IMR-90 (cell line): ENCODE data around the gene PEX14. TPM values are rescaled to one million over a fixed set of nuclear protein-coding genes. Genes with fewer than 3 reads are reported as not detected.

Experiments used
- ATAC-seq: fragments of 200-7000 bp; cut with Tn5 transposase; 2 replicates; pipeline ENCODE4 v1.9.1; 2020; ENCODE audit warnings: low read depth, mild to moderate bottlenecking, moderate library complexity
- BruUV-seq: library from RNA; stranded (reverse); fragments of 400-500 nt; replicated peaks from 2 replicates; lab custom pipeline; 2021; lab: Mats Ljungman, UMichigan
- CTCF ChIA-PET: fragments of 300-600 bp; formaldehyde crosslinking; extraction: SDS; loops from one replicate; lab custom pipeline; 2021; ENCODE audit warnings: antibody characterized with exemption; lab: Yijun Ruan, JAX
- POLR2A ChIA-PET: fragments of 300-600 bp; sonication (Branson Sonifier 250); formaldehyde crosslinking; loops from one replicate; lab custom pipeline; 2022; ENCODE audit warnings: antibody characterized with exemption; ENCODE audit not compliant: unreplicated experiment; lab: Charles Lee
- DNase-seq: peaks from one replicate; pipeline ENCODE4 v3.0.0; 2013
- H2AFZ ChIP-seq: replicated peaks from 2 replicates; pipeline ENCODE3; 2013; ENCODE audit warnings: low read length, mild to moderate bottlenecking; ENCODE audit not compliant: poor library complexity
- H2AK5ac ChIP-seq: 2 replicates; pipeline ENCODE4 v1.6.1; 2013; ENCODE audit warnings: low read depth, low read length, inconsistent platforms
- H2AK9ac ChIP-seq: replicated peaks from 2 replicates; pipeline ENCODE3; 2013; ENCODE audit warnings: mild to moderate bottlenecking, low read depth, low read length, moderate library complexity; ENCODE audit not compliant: poor library complexity
- H2BK120ac ChIP-seq: 2 replicates; pipeline ENCODE4 v1.6.1; 2013; ENCODE audit warnings: low read depth, low read length, inconsistent platforms
- H2BK15ac ChIP-seq: 3 replicates; pipeline ENCODE4 v1.6.1; 2013; ENCODE audit warnings: low read depth, low read length, inconsistent platforms
- H2BK20ac ChIP-seq: 2 replicates; pipeline ENCODE4 v1.6.1; 2013; ENCODE audit warnings: low read depth, mild to moderate bottlenecking, inconsistent platforms, low read length, moderate library complexity
- H2BK5ac ChIP-seq: 2 replicates; pipeline ENCODE4 v1.6.1; 2013; ENCODE audit warnings: mild to moderate bottlenecking, low read depth, low read length, inconsistent platforms; ENCODE audit not compliant: poor library complexity, severe bottlenecking
- H3K14ac ChIP-seq: replicated peaks from 2 replicates; pipeline ENCODE4 v1.6.1; 2013; ENCODE audit warnings: low read depth, low read length, inconsistent platforms
- H3K18ac ChIP-seq: 2 replicates; pipeline ENCODE4 v1.6.1; 2013; ENCODE audit warnings: low read depth, low read length, control low read depth
- H3K23ac ChIP-seq: 2 replicates; pipeline ENCODE4 v1.6.1; 2013; ENCODE audit warnings: low read depth, low read length, inconsistent platforms
- H3K27ac ChIP-seq: 2 replicates; pipeline ENCODE4 v1.5.1; 2013; ENCODE audit warnings: mild to moderate bottlenecking, control low read depth, low read length; ENCODE audit not compliant: insufficient read depth
- H3K27me3 ChIP-seq: 2 replicates; pipeline ENCODE4 v1.6.1; 2013; ENCODE audit warnings: low read length; ENCODE audit not compliant: control insufficient read depth, insufficient read depth
- H3K36me3 ChIP-seq: 2 replicates; pipeline ENCODE4 v1.6.1; 2013; ENCODE audit warnings: low read length, mixed read lengths; ENCODE audit not compliant: control insufficient read depth, insufficient read depth
- H3K4ac ChIP-seq: 2 replicates; pipeline ENCODE4 v1.6.1; 2013; ENCODE audit warnings: low read depth, low read length, inconsistent platforms
- H3K4me1 ChIP-seq: 2 replicates; pipeline ENCODE4 v1.6.1; 2013; ENCODE audit warnings: low read length, mixed read lengths; ENCODE audit not compliant: control insufficient read depth, insufficient read depth
- H3K4me2 ChIP-seq: 2 replicates; pipeline ENCODE4 v1.6.1; 2013; ENCODE audit warnings: low read depth, mild to moderate bottlenecking, control low read depth, low read length, moderate library complexity
- H3K4me3 ChIP-seq: 2 replicates; pipeline ENCODE4 v1.5.1; 2013; ENCODE audit warnings: low read depth, mild to moderate bottlenecking, control low read depth, low read length, moderate library complexity; ENCODE audit not compliant: insufficient read depth
- H3K56ac ChIP-seq: 2 replicates; pipeline ENCODE4 v1.6.1; 2013; ENCODE audit warnings: low read length, inconsistent platforms; ENCODE audit not compliant: insufficient read depth; ENCODE audit errors: extremely low read depth
- H3K79me1 ChIP-seq, 2 experiments: 2 replicates each; pipeline ENCODE4 v1.6.1; 2013; ENCODE audit warnings: low read length in 2 of 2, inconsistent platforms in 1 of 2, low read depth in 1 of 2
- H3K9ac ChIP-seq: 2 replicates; pipeline ENCODE4 v1.6.1; 2013; ENCODE audit warnings: low read depth, low read length, control low read depth
- H3K9me1 ChIP-seq: 2 replicates; pipeline ENCODE4 v1.6.1; 2013; ENCODE audit warnings: low read length, inconsistent platforms; ENCODE audit not compliant: insufficient read depth
- H3K9me3 ChIP-seq: 2 replicates; pipeline ENCODE4 v1.6.1; 2013; ENCODE audit warnings: low read length; ENCODE audit not compliant: control insufficient read depth, insufficient read depth
- H4K20me1 ChIP-seq: 2 replicates; pipeline ENCODE4 v1.6.1; 2013; ENCODE audit warnings: low read length, inconsistent platforms; ENCODE audit not compliant: insufficient read depth
- H4K5ac ChIP-seq: 2 replicates; pipeline ENCODE4 v1.6.1; 2013; ENCODE audit warnings: mild to moderate bottlenecking, low read depth, low read length, control low read depth
- H4K8ac ChIP-seq, 2 experiments: 2 replicates each; pipeline ENCODE4 v1.6.1; 2013; ENCODE audit warnings: low read depth in 2 of 2, low read length in 2 of 2, control low read depth in 1 of 2, inconsistent platforms in 1 of 2
- H4K91ac ChIP-seq: 2 replicates; pipeline ENCODE4 v1.6.1; 2013; ENCODE audit warnings: low read depth, low read length, inconsistent platforms; ENCODE audit not compliant: insufficient read depth
- FOS ChIP-seq: fragments of 150-350 bp; IDR thresholded peaks from 2 replicates; pipeline ENCODE4 v1.6.1; 2016; ENCODE audit warnings: low read depth, low read length
- MXI1 ChIP-seq: IDR thresholded peaks from 2 replicates; pipeline ENCODE4 v1.6.1; 2012; ENCODE audit warnings: low read depth, mild to moderate bottlenecking, low read length, moderate library complexity, borderline replicate concordance
- POLR2A ChIP-seq: IDR thresholded peaks from 2 replicates; pipeline ENCODE4 v1.6.1; 2012; ENCODE audit warnings: mild to moderate bottlenecking, low read depth, low read length
- RAD21 ChIP-seq: IDR thresholded peaks from 2 replicates; pipeline ENCODE4 v1.6.1; 2012; ENCODE audit warnings: low read length, improper control_type of control experiment
- WGBS, 2 experiments: methylation state at CpG; one replicate each; pipeline versions ENCODE4 v1.1.5 to v1.1.7; 2013; ENCODE audit warnings: missing lambda C conversion rate in 2 of 2; ENCODE audit not compliant: insufficient read length in 1 of 2; ENCODE audit errors: extremely low coverage in 2 of 2; 5-methylcytosine and 5-hydroxymethylcytosine counted together
- dilution Hi-C: fragments of 300-500 bp; cut with HindIII; formaldehyde crosslinking; loops from one replicate; pipeline ENCODE4 v1.14.3; 2018; ENCODE audit warnings: low sequenced_read_pairs; ENCODE audit not compliant: unreplicated experiment
- in situ Hi-C: fragments of 300-500 bp; cut with MboI; formaldehyde crosslinking; loops from 3 replicates; pipeline ENCODE4 v1.14.3; 2019; ENCODE audit warnings: low sequenced_read_pairs, inconsistent platforms, mixed read lengths
- intact Hi-C: fragments of 100-400 bp; cut with micrococcal nuclease; formaldehyde crosslinking; loops from 2 replicates; pipeline ENCODE4 v1.10.0; 2022
- polyA plus RNA-seq, 3 experiments: library from polyadenylated mRNA; depleted of rRNA; stranded (reverse); fragments of >200 nt; gene quantifications; 2 replicates each; pipeline ENCODE4 v1.2.3, GENCODE V29; 2012; ENCODE audit warnings: low replicate concordance in 1 of 3
- total RNA-seq: library from RNA; depleted of rRNA; stranded (reverse); fragments of >200 nt; gene quantifications from 2 replicates; pipeline ENCODE4 v1.2.3, GENCODE V29; 2012

PEX14 gene
- total and polyA plus RNA-seq, 2 of the 4 experiments (the other 2 are of a cell fraction), result 9.5 to 22.5 TPM

DNA sequence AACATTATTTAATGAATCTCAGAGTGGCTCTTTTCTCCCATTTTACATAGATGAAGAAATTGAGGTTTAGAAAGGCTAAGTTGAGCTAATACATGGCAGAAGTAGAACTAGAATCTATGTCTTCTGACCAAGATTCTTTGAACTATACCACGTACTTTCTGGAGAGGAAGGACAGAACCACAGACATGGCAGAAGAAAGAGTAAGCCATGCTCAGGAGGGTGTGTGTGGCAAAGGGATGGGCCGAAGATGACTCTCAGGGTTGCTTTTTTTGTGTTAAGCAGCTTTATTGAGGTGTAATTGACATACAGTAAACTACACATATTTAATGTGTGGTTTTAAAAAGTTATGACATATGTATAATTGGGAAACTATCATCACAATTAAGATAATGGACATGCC lies 69.5 kb downstream of the PEX14 start:
- ChIA-PET CTCF (no interaction called here), POLR2A (no interaction called here)
- Histone ChIP-seq H3K14ac (no peak overlapping the region), H3K18ac (no peak overlapping the region), H3K9me3 (no peaks in the 10 kb centered on the region), H2BK20ac (no peak overlapping the region), H3K4me1 (peaks cover 8% of the 10 kb centered on the region), H4K8ac (no peak overlapping the region), H2AFZ (no peak overlapping the region), H3K9me1 (no peaks in the 10 kb centered on the region; the same call in 1 of the 2 replicates), H2BK120ac (no peak overlapping the region), H3K27ac (no peak overlapping the region), H3K23ac (no peak overlapping the region), H2BK15ac (no peak overlapping the region), H3K79me1 (peaks cover 16 to 19% of the 10 kb centered on the region in 2 experiments), H3K4me3 (no peak overlapping the region), H4K91ac (no peak overlapping the region), H2BK5ac (no peak overlapping the region), H3K4ac (no peak overlapping the region), H3K56ac (no peak overlapping the region), H4K5ac (no peak overlapping the region), H3K27me3 (no peaks in the 10 kb centered on the region), H3K36me3 (peaks cover 5% of the 10 kb centered on the region; the same call in 1 of the 2 replicates), H2AK5ac (no peak overlapping the region), H2AK9ac (no peak overlapping the region), H3K9ac (no peak overlapping the region), H4K20me1 (no peaks in the 10 kb centered on the region; the same call in 1 of the 2 replicates), H3K4me2 (no peak overlapping the region)
- intact Hi-C loops (no loop called here), dilution Hi-C loops (no loop called here), in situ Hi-C loops (no loop called here)
- TF ChIP-seq MXI1 (no peak), RAD21 (no peak), POLR2A (no peak), FOS (no peak)
- DNase-seq (no peak), ATAC-seq (no peak)
- WGBS, 2 experiments, result no CpG with 5 or more reads among the region's 2 CpGs
- no TSS peak for BruUV-seq
